Measurements from ENCODE around the gene NPDC1. TPM values are rescaled to one million over a fixed set of nuclear protein-coding genes. Genes with fewer than 3 reads are reported as not detected.

The NPDC1 gene
- total RNA-seq, 2 donors from 2014 or later = 49.7 to 57.8 TPM

GRCh38 chr9:137012694-137013570 lies 33.0 kb downstream of the NPDC1 start:
- Histone ChIP-seq H3K9me3 (no peaks in the 10 kb centered on the region), H3K4me1 (no peaks in the 10 kb centered on the region), H3K36me3 (peaks cover 62% of the 10 kb centered on the region), H3K4me3 (no peak overlapping the region), H3K27ac (no peak overlapping the region), H3K27me3 (no peaks in the 10 kb centered on the region)
- DNase-seq (ENCODE audit: low spot score) = no peak
- no peak for TF ChIP-seq CTCF (IDR thresholded peaks at IDR 0.05)

- H3K4me1 ChIP-seq = no peaks in the 10 kb centered on the region
- no peak for TF ChIP-seq CTCF (IDR thresholded peaks at IDR 0.05)
- H3K9me3 ChIP-seq = no peaks in the 10 kb centered on the region
- H3K27ac ChIP-seq = no peak overlapping the region
- peaks cover 54% of the 10 kb centered on the region for H3K36me3 ChIP-seq
- no peak for DNase-seq (ENCODE audit: low spot score)
- H3K4me3 ChIP-seq = no peak overlapping the region
- no peaks in the 10 kb centered on the region for H3K27me3 ChIP-seq
Observed at GRCh38 chr9:137011907-137012675, 33.9 kb downstream of the NPDC1 start.

DNA sequence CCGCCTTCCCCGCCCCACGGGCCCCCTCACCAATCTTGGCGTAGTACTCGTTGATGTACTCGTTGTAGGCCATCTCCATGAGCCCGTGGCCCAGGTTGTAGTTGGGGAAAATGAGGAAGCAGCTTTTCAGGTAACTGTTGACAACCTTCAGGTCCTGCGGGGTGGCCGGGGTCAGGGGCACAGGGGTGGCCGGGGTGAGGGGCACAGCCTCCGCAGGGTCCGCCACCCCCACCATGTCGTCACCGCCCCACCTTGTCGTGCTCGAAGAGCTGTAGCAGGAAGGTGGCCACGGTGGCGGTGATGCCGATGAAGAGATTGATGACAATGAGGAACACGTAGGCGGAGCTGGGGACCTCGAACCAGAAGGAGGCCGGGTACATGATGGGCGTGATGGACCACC lies 34.8 kb downstream of the NPDC1 start:
- DNase-seq (ENCODE audit: low spot score) = no peak
- no peak for TF ChIP-seq CTCF (IDR thresholded peaks at IDR 0.05)
- no peak overlapping the region for H3K4me3 ChIP-seq
- H3K36me3 ChIP-seq = peaks cover 45% of the 10 kb centered on the region
- H3K27me3 ChIP-seq = no peaks in the 10 kb centered on the region
- H3K4me1 ChIP-seq = no peaks in the 10 kb centered on the region
- H3K9me3 ChIP-seq = no peaks in the 10 kb centered on the region
- no peak overlapping the region for H3K27ac ChIP-seq

GRCh38 chr9:137009938-137010732 lies 35.8 kb downstream of the NPDC1 start:
- no peaks in the 10 kb centered on the region for H3K27me3 ChIP-seq
- H3K4me1 ChIP-seq = no peaks in the 10 kb centered on the region
- DNase-seq (ENCODE audit: low spot score) = no peak
- H3K4me3 ChIP-seq = no peak overlapping the region
- no peak overlapping the region for H3K27ac ChIP-seq
- H3K36me3 ChIP-seq = peaks cover 35% of the 10 kb centered on the region
- H3K9me3 ChIP-seq = no peaks in the 10 kb centered on the region
- TF ChIP-seq CTCF (IDR thresholded peaks at IDR 0.05) = no peak

GRCh38 chr9:137009217-137009616 lies 36.8 kb downstream of the NPDC1 start:
- Histone ChIP-seq H3K36me3 (peaks cover 33% of the 10 kb centered on the region), H3K4me3 (no peak overlapping the region), H3K27me3 (no peaks in the 10 kb centered on the region), H3K4me1 (no peaks in the 10 kb centered on the region), H3K9me3 (no peaks in the 10 kb centered on the region), H3K27ac (no peak overlapping the region)
- DNase-seq (ENCODE audit: low spot score) = no peak
- no peak for TF ChIP-seq CTCF (IDR thresholded peaks at IDR 0.05)

Measured in right atrium auricular region (tissue), 2 donors.